T-cell (primary cell): ENCODE measurements around the gene FUCA1. TPM values are rescaled to one million over a fixed set of nuclear protein-coding genes. Genes with fewer than 3 reads are reported as not detected.

ENCODE experiments used
- ATAC-seq, 4 experiments: fragments of 200-7000 bp in 3 of 4; fragments of 150-1000 bp in 1 of 4; cut with Tn5 transposase; replicated peaks in 1 of 4; 1 replicate in 3 of 4; 2 replicates in 1 of 4; pipeline ENCODE4 v1.10.0; 2021; ENCODE audit warnings: moderate library complexity in 3 of 4, mild to moderate bottlenecking in 2 of 4, moderate number of reproducible peaks in 1 of 4
- CTCF ChIA-PET, 2 donors: fragments of 300-600 bp; sonication (Branson Sonifier 250); formaldehyde crosslinking; loops; one replicate each; lab custom pipeline; 2022; ENCODE audit warnings: antibody characterized with exemption in 2 of 2; lab: Charles Lee
- POLR2A ChIA-PET, 2 donors: fragments of 300-600 bp; sonication (Branson Sonifier 250); formaldehyde crosslinking; loops; one replicate each; lab custom pipeline; 2022; ENCODE audit warnings: antibody characterized with exemption in 2 of 2; lab: Charles Lee
- DNase-seq, 35 experiments: peaks; one replicate each; pipeline versions ENCODE4 v3.0.0 to v3.0.0-alpha.2; 2013 to 2023
- H3K27ac ChIP-seq: one replicate; pipeline ENCODE4 v1.5.1; 2013; ENCODE audit warnings: low read length
- H3K27me3 ChIP-seq, 2 experiments: replicated peaks in 1 of 2; 1 replicate in 1 of 2; 2 replicates in 1 of 2; pipeline versions ENCODE4 v1.6.1 to v1.7.0; 2013; ENCODE audit warnings: low read length in 1 of 2, mixed read lengths in 1 of 2; ENCODE audit not compliant: control insufficient read depth in 2 of 2, insufficient read depth in 2 of 2; ENCODE audit errors: extremely low read depth in 1 of 2
- H3K36me3 ChIP-seq, 2 donors: 1 replicate in 1 of 2; 2 replicates in 1 of 2; pipeline versions ENCODE4 v1.6.1 to v1.7.0; 2013; ENCODE audit warnings: low read length in 1 of 2; ENCODE audit not compliant: control insufficient read depth in 2 of 2, insufficient read depth in 1 of 2; ENCODE audit errors: extremely low read depth in 1 of 2
- H3K4me1 ChIP-seq, 2 experiments: 1 replicate in 1 of 2; 2 replicates in 1 of 2; pipeline versions ENCODE4 v1.6.1 to v1.7.0; 2013; ENCODE audit warnings: low read length in 2 of 2, mixed read lengths in 1 of 2; ENCODE audit not compliant: insufficient read depth in 2 of 2, control insufficient read depth in 1 of 2; ENCODE audit errors: extremely low read depth in 1 of 2
- H3K4me3 ChIP-seq, 2 donors: 1 replicate in 1 of 2; 2 replicates in 1 of 2; pipeline versions ENCODE4 v1.5.1 to v1.7.0; 2013; ENCODE audit warnings: mild to moderate bottlenecking in 2 of 2, low read length in 1 of 2, moderate library complexity in 1 of 2; ENCODE audit not compliant: control insufficient read depth in 1 of 2; ENCODE audit errors: extremely low read depth in 1 of 2
- H3K9me3 ChIP-seq: 2 replicates; pipeline ENCODE4 v1.7.0; 2013
- H3K27ac Mint-ChIP-seq, 2 donors: one replicate each; pipeline ENCODE4 v1.8.0; 2020 to 2021; ENCODE audit warnings: mild to moderate bottlenecking in 2 of 2, mixed read lengths in 2 of 2
- H3K27me3 Mint-ChIP-seq, 2 donors: one replicate each; pipeline ENCODE4 v1.8.0; 2021 to 2022; ENCODE audit warnings: mixed read lengths in 2 of 2
- H3K36me3 Mint-ChIP-seq: one replicate; pipeline ENCODE4 v1.8.0; 2021; ENCODE audit warnings: mixed read lengths
- H3K4me1 Mint-ChIP-seq, 3 donors: one replicate each; pipeline ENCODE4 v1.8.0; 2020 to 2022; ENCODE audit warnings: mixed read lengths in 3 of 3, mild to moderate bottlenecking in 1 of 3
- H3K4me3 Mint-ChIP-seq, 3 donors: one replicate each; pipeline ENCODE4 v1.8.0; 2020 to 2022; ENCODE audit warnings: mild to moderate bottlenecking in 3 of 3, mixed read lengths in 3 of 3, moderate library complexity in 3 of 3
- H3K9me3 Mint-ChIP-seq, 3 donors: one replicate each; pipeline ENCODE4 v1.8.0; 2020 to 2022; ENCODE audit warnings: mixed read lengths in 3 of 3
- WGBS: methylation state at CpG from one replicate; pipeline ENCODE4 v1.1.5; 2013; ENCODE audit warnings: missing lambda C conversion rate; ENCODE audit not compliant: insufficient coverage; 5-methylcytosine and 5-hydroxymethylcytosine counted together
- total RNA-seq, 35 experiments: library from RNA in 6 of 35; stranded (reverse) in 6 of 35; fragments of 120-200 nt in 1 of 35; gene quantifications; one replicate each; pipeline versions ENCODE4 v1.2.1 to v1.2.4 and lab custom pipeline; 2013 to 2026

FUCA1 gene
- total RNA-seq, 5 donors from 2014 or later (not counting 1 experiment from before 2014, with no cell fraction given) = 5.6 to 11.5 (median 10.7) TPM

DNA sequence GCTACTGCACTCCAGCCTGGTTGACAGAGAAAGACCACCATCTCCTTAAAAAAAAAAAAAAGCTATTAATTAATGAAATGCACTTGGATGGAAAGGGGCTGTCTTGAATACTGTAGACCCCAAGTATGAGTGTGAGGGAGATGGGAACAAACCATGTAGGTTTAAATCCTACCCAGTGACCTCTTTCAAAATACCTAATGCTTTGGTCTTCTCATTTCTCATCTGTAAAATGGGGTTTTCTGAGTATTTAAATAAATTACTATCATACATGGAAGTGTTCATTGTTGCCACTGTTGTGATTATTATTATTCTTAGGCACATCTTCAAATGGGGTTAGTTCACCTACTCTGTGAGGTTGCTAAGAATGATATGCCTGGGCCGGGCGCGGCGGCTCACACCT lies 17.1 kb upstream of the FUCA1 start:
- WGBS = 89% methylated on average over 4 of the region's 4 CpGs
- Histone ChIP-seq H3K4me3 (no peak overlapping the region), H3K36me3 (no peaks in the 10 kb centered on the region), H3K27ac (no peak overlapping the region), H3K9me3 (no peaks in the 10 kb centered on the region), H3K27me3 (peaks cover 0 to 2% of the 10 kb centered on the region in 2 experiments), H3K4me1 (no peaks in the 10 kb centered on the region)
- Mint-ChIP-seq H3K27ac (no peak overlapping the region), H3K9me3 (no peaks in the 10 kb centered on the region), H3K4me3 (no peak overlapping the region), H3K27me3 (no peaks in the 10 kb centered on the region), H3K4me1 (peaks cover 0 to 6% (median 0%) of the 10 kb centered on the region in 3 donors), H3K36me3 (no peaks in the 10 kb centered on the region)
- ATAC-seq (no peak), DNase-seq (no peak)
- POLR2A ChIA-PET = no interaction called here
- CTCF ChIA-PET = no interaction called here

DNA sequence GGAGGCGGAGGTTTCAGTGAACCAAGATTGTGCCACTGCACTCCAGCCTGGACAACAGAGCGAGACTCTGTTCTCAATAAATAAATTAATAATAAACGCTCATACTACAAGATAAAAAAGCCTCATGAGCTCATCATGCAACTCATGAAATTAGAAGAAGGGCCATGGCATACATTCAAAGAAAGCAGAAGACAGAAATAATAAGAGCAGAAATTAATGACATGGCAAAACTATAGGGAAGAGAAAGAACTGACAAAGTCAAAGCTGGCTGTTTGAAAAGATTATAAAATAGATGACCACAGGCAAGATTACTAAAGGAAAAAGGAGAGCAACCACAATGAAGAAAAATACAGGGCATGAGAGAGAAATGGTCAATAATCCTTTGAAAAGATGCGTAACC lies 14.7 kb upstream of the FUCA1 start:
- Mint-ChIP-seq H3K36me3 (peaks cover 3% of the 10 kb centered on the region), H3K27ac (no peak overlapping the region), H3K9me3 (peaks cover 6 to 19% (median 15%) of the 10 kb centered on the region in 3 donors), H3K4me1 (no peaks in the 10 kb centered on the region), H3K4me3 (no peak overlapping the region), H3K27me3 (no peaks in the 10 kb centered on the region)
- ATAC-seq = no peak
- no peak for DNase-seq
- Histone ChIP-seq H3K36me3 (no peaks in the 10 kb centered on the region), H3K4me1 (no peaks in the 10 kb centered on the region), H3K27me3 (peaks cover 0 to 2% of the 10 kb centered on the region in 2 experiments), H3K9me3 (peaks cover 2% of the 10 kb centered on the region), H3K27ac (no peak overlapping the region), H3K4me3 (no peak overlapping the region)
- WGBS = 80% methylated on average over 2 of the region's 4 CpGs
- POLR2A ChIA-PET = no interaction called here
- CTCF ChIA-PET = no interaction called here

DNA sequence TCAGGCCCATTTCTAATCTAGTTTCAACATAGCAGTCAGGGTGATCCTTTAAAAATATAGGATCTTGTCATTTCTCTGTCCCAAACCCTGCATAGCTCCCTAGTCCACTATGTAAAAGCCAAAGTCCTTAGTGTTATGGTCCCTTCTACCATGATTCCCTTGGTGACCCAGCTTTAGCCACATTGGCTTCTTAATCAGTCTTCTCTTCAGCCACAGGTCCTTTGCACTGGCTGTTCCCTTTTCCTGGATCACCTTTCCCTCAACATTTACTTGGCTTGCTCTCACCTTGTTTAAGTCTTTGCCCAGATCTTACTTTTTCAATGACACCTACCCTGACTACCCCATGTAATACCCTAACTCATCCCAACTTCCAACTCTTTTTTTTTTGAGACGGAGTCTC lies 11.7 kb upstream of the FUCA1 start:
- Mint-ChIP-seq H3K36me3 (peaks cover 12% of the 10 kb centered on the region), H3K4me3 (no peak overlapping the region), H3K9me3 (peaks cover 6 to 24% (median 15%) of the 10 kb centered on the region in 3 donors), H3K4me1 (no peaks in the 10 kb centered on the region), H3K27me3 (peaks cover 0 to 3% of the 10 kb centered on the region in 2 donors), H3K27ac (no peak overlapping the region)
- CTCF ChIA-PET = interaction anchor here in 1 of 2 donors (0.6 kb wide), 1 partner anchor 24 kb away, joined by 5 read pairs; no protein-coding TSS in a partner anchor
- no peaks in the 10 kb centered on the region for H3K4me1 ChIP-seq
- WGBS = 100% methylated on average over 1 of the region's 1 CpG
- no peak overlapping the region for H3K27ac ChIP-seq
- H3K4me3 ChIP-seq = no peak overlapping the region
- H3K36me3 ChIP-seq = no peaks in the 10 kb centered on the region
- peaks cover 0 to 7% of the 10 kb centered on the region in 2 experiments for H3K27me3 ChIP-seq
- no peak for DNase-seq
- POLR2A ChIA-PET = no interaction called here
- ATAC-seq = no peak
- peaks cover 2% of the 10 kb centered on the region for H3K9me3 ChIP-seq

DNA sequence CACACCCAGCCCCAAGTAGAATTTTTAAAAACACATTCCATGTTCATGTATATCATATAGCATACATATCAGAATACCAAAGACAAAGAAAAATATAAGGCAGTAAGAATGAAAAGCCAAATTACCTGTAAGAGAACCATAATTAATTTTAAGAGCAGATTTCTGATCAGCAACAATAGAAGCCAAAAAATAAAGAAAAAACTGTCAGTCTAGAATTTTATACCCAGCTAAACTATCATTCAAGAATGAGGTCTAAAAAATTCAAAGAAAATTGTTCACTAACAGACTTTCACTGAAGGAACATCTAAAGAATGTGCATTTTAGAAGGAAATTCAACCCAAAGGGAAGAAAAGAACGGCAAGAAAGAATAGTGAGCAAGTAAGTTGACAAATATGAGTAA lies 10.6 kb upstream of the FUCA1 start:
- no peak overlapping the region for H3K27ac ChIP-seq
- H3K9me3 ChIP-seq = peaks cover 2% of the 10 kb centered on the region
- H3K4me3 ChIP-seq = no peak overlapping the region
- no peak overlapping the region for H3K4me3 Mint-ChIP-seq
- H3K27me3 Mint-ChIP-seq = peaks cover 0 to 3% of the 10 kb centered on the region in 2 donors
- H3K9me3 Mint-ChIP-seq = peaks cover 6 to 24% (median 15%) of the 10 kb centered on the region in 3 donors
- H3K36me3 Mint-ChIP-seq = peaks cover 12% of the 10 kb centered on the region
- no peaks in the 10 kb centered on the region for H3K36me3 ChIP-seq
- ATAC-seq = no peak
- ChIA-PET POLR2A (no interaction called here), CTCF (no interaction called here)
- H3K27ac Mint-ChIP-seq = no peak overlapping the region
- no CpG with 5 or more reads among the region's 1 CpG for WGBS
- peaks cover 0 to 9% of the 10 kb centered on the region in 2 experiments for H3K27me3 ChIP-seq
- no peak for DNase-seq
- H3K4me1 Mint-ChIP-seq = no peaks in the 10 kb centered on the region
- H3K4me1 ChIP-seq = no peaks in the 10 kb centered on the region

DNA sequence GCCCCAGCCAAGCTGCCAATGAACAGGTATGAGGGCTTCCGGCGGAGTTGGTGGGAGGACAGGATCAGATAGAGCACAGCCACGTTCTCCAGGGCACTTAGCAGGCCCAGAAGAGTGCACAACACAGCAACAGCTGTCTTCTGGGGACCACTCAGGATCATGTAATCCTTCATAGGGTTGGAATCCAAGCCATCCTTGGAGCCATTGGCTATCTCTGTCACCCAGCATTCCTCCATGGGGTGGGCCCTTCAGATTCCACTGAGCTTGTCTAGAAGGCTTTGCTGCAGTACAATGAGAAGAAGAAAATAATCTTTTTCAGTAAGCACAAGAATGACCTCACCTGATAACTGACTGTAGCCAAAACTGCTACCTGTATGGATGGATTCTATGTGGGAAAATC lies 7.3 kb upstream of the FUCA1 start:
- no peaks in the 10 kb centered on the region for H3K4me1 Mint-ChIP-seq
- H3K9me3 Mint-ChIP-seq = peaks cover 6 to 24% (median 15%) of the 10 kb centered on the region in 3 donors
- H3K36me3 Mint-ChIP-seq = peaks cover 12% of the 10 kb centered on the region
- DNase-seq (no peak), ATAC-seq (no peak)
- H3K27me3 ChIP-seq = peaks cover 0 to 9% of the 10 kb centered on the region in 2 experiments
- ChIA-PET CTCF (no interaction called here), POLR2A (no interaction called here)
- H3K9me3 ChIP-seq = peaks cover 2% of the 10 kb centered on the region
- H3K36me3 ChIP-seq = no peaks in the 10 kb centered on the region
- H3K4me1 ChIP-seq = no peaks in the 10 kb centered on the region
- no peak overlapping the region for H3K4me3 ChIP-seq
- 92% methylated on average over 3 of the region's 3 CpGs for WGBS
- no peak overlapping the region for H3K27ac ChIP-seq
- H3K27me3 Mint-ChIP-seq = peaks cover 0 to 3% of the 10 kb centered on the region in 2 donors
- no peak overlapping the region for H3K4me3 Mint-ChIP-seq
- H3K27ac Mint-ChIP-seq = no peak overlapping the region

DNA sequence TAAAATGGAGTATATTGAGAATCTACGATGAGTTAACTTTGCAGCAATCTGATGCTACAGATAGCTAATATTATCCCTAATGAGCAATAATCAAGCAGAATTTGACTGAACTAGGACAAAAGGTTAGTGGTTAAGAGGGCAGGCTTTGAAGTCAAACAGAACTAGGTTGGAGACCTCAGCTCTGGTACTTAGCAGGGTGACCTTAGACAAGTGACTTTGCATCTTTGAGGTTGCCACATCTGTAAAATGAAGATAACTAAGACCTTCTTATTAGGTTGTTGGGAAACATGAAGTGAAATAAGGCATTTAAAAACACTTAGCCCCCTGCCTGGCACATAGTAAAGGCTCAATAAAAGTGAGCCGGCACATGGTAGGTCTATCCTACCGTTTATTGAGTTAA lies 4.3 kb upstream of the FUCA1 start:
- Histone ChIP-seq H3K4me3 (no peak overlapping the region), H3K36me3 (no peaks in the 10 kb centered on the region), H3K9me3 (no peaks in the 10 kb centered on the region), H3K4me1 (peaks cover 1 to 12% of the 10 kb centered on the region in 2 experiments), H3K27me3 (peaks cover 0 to 6% of the 10 kb centered on the region in 2 experiments), H3K27ac (no peak overlapping the region)
- POLR2A ChIA-PET = interaction anchor here in 1 of 2 donors (0.5 kb wide), 1 partner anchor 255 kb away, joined by 5 read pairs; no protein-coding TSS in a partner anchor
- no CpG with 5 or more reads among the region's 3 CpGs for WGBS
- DNase-seq (no peak), ATAC-seq (no peak)
- CTCF ChIA-PET = interaction anchor here in 1 of 2 donors (0.7 kb wide), 1 partner anchor 62 kb away, joined by 3 read pairs; no protein-coding TSS in a partner anchor
- Mint-ChIP-seq H3K36me3 (peaks cover 8% of the 10 kb centered on the region), H3K27ac (no peak overlapping the region), H3K27me3 (peaks cover 0 to 3% of the 10 kb centered on the region in 2 donors), H3K4me1 (peaks cover 8 to 13% (median 10%) of the 10 kb centered on the region in 3 donors), H3K9me3 (peaks cover 0 to 4% (median 0%) of the 10 kb centered on the region in 3 donors), H3K4me3 (no peak overlapping the region)
